Parathyroid adenoma (tissue), 2 donors: ENCODE results near the gene FBXL22.
"Not testable (repeated sequence)": the region's sequence is repeated elsewhere in the genome, so short reads cannot be mapped to it uniquely, and the experiment has no call there.

Source experiments
- H2AFZ ChIP-seq: fragments of 300-600 bp; sonication (generic); one replicate; pipeline ENCODE4 v1.7.0; 2017; ENCODE audit warnings: antibody characterized with exemption, mild to moderate bottlenecking
- H3K27ac ChIP-seq: fragments of 300-600 bp; sonication (generic); one replicate; pipeline ENCODE4 v1.7.0; 2017
- H3K27me3 ChIP-seq: fragments of 300-600 bp; sonication (generic); one replicate; pipeline ENCODE4 v1.7.0; 2017; ENCODE audit warnings: low read length; ENCODE audit not compliant: control insufficient read depth, insufficient read depth
- H3K36me3 ChIP-seq: fragments of 300-600 bp; sonication (generic); one replicate; pipeline ENCODE4 v1.7.0; 2017; ENCODE audit warnings: low read length; ENCODE audit not compliant: control insufficient read depth, insufficient read depth
- H3K4me1 ChIP-seq: fragments of 300-600 bp; sonication (generic); one replicate; pipeline ENCODE4 v1.7.0; 2017; ENCODE audit warnings: control low read depth
- H3K4me2 ChIP-seq: fragments of 300-600 bp; sonication (generic); one replicate; pipeline ENCODE4 v1.7.0; 2017; ENCODE audit warnings: low read length
- H3K4me3 ChIP-seq: fragments of 300-600 bp; sonication (generic); one replicate; pipeline ENCODE4 v1.7.0; 2017; ENCODE audit warnings: low read depth, low read length
- H3K79me2 ChIP-seq: fragments of 300-600 bp; sonication (generic); one replicate; pipeline ENCODE4 v1.7.0; 2017; ENCODE audit warnings: control low read depth
- H3K9ac ChIP-seq: fragments of 300-600 bp; sonication (generic); one replicate; pipeline ENCODE4 v1.7.0; 2017; ENCODE audit warnings: mild to moderate bottlenecking
- H3K9me3 ChIP-seq: fragments of 300-600 bp; sonication (generic); one replicate; pipeline ENCODE4 v1.7.0; 2017; ENCODE audit warnings: low read length; ENCODE audit not compliant: control insufficient read depth
- TF ChIP-seq, protein P1 (sequence below): fragments of 300-600 bp; sonication (generic); IDR thresholded peaks from one replicate; pipeline ENCODE4 v1.7.0; 2017; ENCODE audit warnings: antibody characterized with exemption, mild to moderate bottlenecking
- donor health status: primary hyperparathyroidism.

FBXL22 gene

DNA sequence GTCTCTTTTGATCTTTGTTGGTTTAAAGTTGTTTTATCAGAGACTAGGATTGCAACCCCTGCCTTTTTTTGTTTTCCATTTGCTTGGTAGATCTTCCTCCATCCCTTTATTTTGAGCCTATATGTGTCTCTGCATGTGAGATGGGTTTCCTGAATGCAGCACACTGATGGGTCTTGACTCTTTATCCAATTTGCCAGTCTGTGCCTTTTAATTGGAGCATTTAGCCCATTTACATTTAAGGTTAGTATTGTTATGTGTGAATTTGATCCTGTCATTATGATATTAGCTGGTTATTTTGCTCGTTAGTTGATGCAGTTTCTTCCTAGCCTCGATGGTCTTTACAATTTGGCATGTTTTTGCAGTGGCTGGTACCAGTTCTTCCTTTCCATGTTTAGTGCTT lies 23.6 kb downstream of the FBXL22 start:
- not testable (repeated sequence) for H3K79me2 ChIP-seq, H3K36me3 ChIP-seq, H3K4me2 ChIP-seq, H3K4me1 ChIP-seq, H3K9ac ChIP-seq, H3K27me3 ChIP-seq, H3K9me3 ChIP-seq, H2AFZ ChIP-seq, H3K4me3 ChIP-seq, H3K27ac ChIP-seq

DNA sequence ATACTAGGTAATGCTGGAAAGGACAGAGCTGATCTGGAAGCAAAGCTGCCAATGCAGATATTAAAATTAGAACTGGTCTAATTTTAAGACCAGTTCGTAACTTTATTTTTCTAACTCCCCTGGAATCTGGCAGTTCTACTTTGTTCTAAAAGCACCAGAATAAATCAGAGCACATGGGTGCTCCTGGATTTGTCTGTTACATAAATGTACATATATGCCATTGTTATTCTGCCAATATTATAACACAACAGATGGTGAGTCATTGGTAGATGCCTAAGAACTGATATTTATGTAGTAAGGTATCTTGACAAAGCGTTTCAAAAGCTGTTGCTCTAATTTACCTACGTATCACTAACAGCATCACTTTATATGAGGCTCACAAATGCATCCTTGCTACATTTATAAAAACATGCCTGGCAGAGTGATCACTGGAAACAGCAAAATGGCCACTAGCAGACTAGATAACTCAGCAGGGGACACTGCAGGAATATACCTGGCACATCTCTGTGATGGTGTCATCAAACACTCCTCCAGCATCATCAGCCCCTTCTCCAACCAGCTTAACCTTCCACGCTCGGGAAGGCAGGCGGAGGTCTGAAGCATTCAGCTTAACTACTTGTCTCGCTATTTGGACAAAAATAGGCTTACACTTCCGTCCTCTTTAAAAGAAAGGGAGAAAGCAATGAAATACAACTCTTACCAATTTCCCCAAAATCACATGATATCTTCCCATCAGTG lies 26.2 kb downstream of the FBXL22 start:
- Histone ChIP-seq H3K4me2 (no peak overlapping the region), H3K4me3 (no peak overlapping the region), H2AFZ (no peak overlapping the region), H3K27me3 (no peaks in the 10 kb centered on the region), H3K27ac (no peak overlapping the region), H3K4me1 (no peaks in the 10 kb centered on the region), H3K79me2 (no peaks in the 10 kb centered on the region), H3K9ac (no peak overlapping the region), H3K36me3 (no peaks in the 10 kb centered on the region), H3K9me3 (no peaks in the 10 kb centered on the region)
- TF ChIP-seq, protein P1, sequence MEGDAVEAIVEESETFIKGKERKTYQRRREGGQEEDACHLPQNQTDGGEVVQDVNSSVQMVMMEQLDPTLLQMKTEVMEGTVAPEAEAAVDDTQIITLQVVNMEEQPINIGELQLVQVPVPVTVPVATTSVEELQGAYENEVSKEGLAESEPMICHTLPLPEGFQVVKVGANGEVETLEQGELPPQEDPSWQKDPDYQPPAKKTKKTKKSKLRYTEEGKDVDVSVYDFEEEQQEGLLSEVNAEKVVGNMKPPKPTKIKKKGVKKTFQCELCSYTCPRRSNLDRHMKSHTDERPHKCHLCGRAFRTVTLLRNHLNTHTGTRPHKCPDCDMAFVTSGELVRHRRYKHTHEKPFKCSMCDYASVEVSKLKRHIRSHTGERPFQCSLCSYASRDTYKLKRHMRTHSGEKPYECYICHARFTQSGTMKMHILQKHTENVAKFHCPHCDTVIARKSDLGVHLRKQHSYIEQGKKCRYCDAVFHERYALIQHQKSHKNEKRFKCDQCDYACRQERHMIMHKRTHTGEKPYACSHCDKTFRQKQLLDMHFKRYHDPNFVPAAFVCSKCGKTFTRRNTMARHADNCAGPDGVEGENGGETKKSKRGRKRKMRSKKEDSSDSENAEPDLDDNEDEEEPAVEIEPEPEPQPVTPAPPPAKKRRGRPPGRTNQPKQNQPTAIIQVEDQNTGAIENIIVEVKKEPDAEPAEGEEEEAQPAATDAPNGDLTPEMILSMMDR, result no peak

DNA sequence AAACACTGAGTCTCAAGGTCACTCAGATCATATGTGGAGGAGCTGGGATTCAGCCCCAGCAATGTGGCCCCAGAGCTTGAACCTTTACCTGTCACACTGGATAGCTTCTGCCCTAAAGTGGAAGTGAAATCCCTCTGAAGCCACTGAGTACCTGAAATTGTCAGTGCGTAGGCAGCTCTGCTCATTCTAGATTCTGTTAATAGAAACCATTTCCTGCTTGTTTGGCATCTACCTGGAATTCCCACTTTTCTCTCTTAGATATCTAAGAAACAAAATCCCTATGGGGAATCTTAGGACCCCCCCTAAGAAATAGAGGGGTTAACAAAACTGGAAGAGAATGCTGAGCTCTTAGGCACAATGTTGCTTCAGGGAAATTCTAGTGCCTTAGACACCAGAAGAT lies 29.8 kb downstream of the FBXL22 start:
- Histone ChIP-seq H3K36me3 (no peaks in the 10 kb centered on the region), H3K79me2 (no peaks in the 10 kb centered on the region), H3K9me3 (no peaks in the 10 kb centered on the region), H3K4me1 (no peaks in the 10 kb centered on the region), H3K9ac (no peak overlapping the region), H3K27ac (no peak overlapping the region), H3K4me2 (no peak overlapping the region), H3K27me3 (no peaks in the 10 kb centered on the region), H2AFZ (no peak overlapping the region), H3K4me3 (no peak overlapping the region)
- TF ChIP-seq, protein P1, result no peak

DNA sequence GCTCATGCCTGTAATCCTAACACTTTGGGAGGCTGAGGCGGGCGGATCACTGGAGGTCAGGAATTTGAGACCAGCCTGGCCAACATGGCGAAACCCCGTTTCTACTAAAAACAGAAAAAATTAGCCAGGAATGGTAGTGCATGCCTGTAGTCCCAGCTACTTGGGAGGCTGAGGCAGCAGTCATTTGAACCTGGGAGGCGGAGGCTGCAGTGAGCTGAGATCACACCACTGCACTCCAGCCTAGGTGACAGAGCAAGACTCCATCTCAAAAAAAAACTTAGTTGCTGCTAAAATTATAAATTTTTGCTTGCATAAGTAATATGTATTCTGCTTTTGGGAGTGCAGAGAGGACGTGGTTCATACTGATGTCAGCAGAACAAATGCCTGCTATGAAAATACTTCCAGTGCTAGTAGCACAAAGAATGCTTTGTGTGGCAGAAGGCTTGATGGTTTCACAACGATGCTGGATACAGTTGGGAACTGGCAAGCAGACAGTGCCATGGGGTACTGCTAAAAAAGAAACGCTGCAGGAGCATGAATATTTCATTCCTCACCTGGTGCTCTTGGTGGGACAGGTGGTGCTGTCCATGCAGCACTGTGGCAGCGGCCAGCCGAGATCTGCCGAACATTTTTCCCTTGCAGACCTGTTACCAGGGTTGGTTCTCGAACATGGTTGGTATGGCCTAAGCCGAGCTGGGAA lies 31.1 kb downstream of the FBXL22 start:
- H3K36me3 ChIP-seq, result no peaks in the 10 kb centered on the region
- TF ChIP-seq, protein P1, result no peak
- no peaks in the 10 kb centered on the region for H3K79me2 ChIP-seq
- no peaks in the 10 kb centered on the region for H3K4me1 ChIP-seq
- no peaks in the 10 kb centered on the region for H3K27me3 ChIP-seq
- no peak overlapping the region for H3K9ac ChIP-seq
- H3K4me2 ChIP-seq, result no peak overlapping the region
- no peak overlapping the region for H2AFZ ChIP-seq
- no peak overlapping the region for H3K4me3 ChIP-seq
- no peak overlapping the region for H3K27ac ChIP-seq
- no peaks in the 10 kb centered on the region for H3K9me3 ChIP-seq

DNA sequence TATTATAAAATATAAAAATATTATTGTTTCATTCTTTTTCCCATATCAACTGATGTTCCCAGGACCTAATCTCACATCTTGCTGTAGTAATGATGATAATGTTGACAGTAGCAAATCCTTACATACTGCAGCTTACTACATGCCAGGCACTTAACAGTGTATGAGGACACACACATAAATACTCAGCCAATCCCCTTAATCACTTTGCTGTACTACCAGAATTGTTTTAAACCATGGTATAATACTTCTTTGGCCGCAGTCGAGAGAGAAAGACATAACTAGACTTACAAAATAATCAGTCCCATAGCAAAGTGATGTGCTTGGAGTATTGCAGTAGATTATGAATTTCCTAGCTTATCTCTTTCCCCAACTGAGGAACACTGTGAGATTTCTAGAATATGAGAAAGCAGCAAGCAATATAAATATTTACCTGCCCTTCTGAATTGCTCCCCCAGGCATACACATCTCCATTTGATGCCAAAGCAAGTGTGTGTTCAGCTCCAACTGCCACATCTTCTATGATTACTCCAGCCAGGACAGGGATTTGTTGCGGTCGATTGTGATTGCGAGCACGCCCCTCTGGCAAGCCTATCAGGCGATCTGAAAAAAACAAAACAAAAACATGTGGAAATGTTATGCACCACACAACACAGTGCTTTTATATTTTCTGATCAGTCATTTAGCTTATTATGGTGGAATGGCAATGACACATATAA lies 33.0 kb downstream of the FBXL22 start:
- Histone ChIP-seq H3K4me3 (no peak overlapping the region), H3K27me3 (no peaks in the 10 kb centered on the region), H3K79me2 (no peaks in the 10 kb centered on the region), H3K4me1 (no peaks in the 10 kb centered on the region), H3K4me2 (no peak overlapping the region), H3K27ac (no peak overlapping the region), H3K36me3 (no peaks in the 10 kb centered on the region), H3K9ac (no peak overlapping the region), H3K9me3 (no peaks in the 10 kb centered on the region), H2AFZ (no peak overlapping the region)
- TF ChIP-seq, protein P1, result no peak
